ENCODE data around the gene DNAH8. TPM values are rescaled to one million over a fixed set of nuclear protein-coding genes. Genes with fewer than 3 reads are reported as not detected.

Gene DNAH8
- total RNA-seq, 1 donor from 2014 or later, result 14.6 TPM

DNA sequence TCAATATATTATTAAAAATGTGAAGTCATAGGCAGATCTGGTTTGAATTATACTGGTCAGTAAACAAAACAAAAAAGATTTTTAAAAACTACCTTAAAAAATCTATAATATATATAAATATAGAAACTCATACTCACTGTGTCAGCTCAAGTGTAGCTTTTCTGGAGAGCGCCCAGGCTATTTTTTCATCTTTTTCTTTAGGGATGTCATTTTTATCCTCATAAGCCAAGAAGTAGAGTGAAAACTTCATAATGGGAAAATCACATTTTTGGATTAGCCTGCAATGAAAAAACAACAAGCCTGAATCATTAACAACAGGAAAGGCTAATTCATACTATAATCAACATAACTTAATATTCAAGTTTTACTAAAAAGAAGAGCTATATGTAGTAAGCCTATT lies 30.9 kb upstream of the DNAH8 start:
- Histone ChIP-seq H3K36me3 (ENCODE audit: control insufficient read depth in 3 of 3, insufficient read depth in 3 of 3, low read length in 3 of 3) (peaks cover 0 to 18% (median 0%) of the 10 kb centered on the region in 3 donors), H3K27ac (ENCODE audit: low read depth, low read length) (no peak overlapping the region), H3K4me3 (ENCODE audit: low read length in 3 of 3) (no peak overlapping the region), H3K9ac (ENCODE audit: low read depth in 1 of 3, low read length in 3 of 3) (no peak overlapping the region), H3K9me3 (ENCODE audit: control insufficient read depth in 3 of 3, low read length in 3 of 3) (no peaks in the 10 kb centered on the region), H3K27me3 (ENCODE audit: control insufficient read depth in 3 of 3, insufficient read depth in 3 of 3, low read length in 3 of 3) (no peaks in the 10 kb centered on the region), H3K4me1 (ENCODE audit: control insufficient read depth in 3 of 3, insufficient read depth in 3 of 3, low read length in 3 of 3) (no peaks in the 10 kb centered on the region)

DNA sequence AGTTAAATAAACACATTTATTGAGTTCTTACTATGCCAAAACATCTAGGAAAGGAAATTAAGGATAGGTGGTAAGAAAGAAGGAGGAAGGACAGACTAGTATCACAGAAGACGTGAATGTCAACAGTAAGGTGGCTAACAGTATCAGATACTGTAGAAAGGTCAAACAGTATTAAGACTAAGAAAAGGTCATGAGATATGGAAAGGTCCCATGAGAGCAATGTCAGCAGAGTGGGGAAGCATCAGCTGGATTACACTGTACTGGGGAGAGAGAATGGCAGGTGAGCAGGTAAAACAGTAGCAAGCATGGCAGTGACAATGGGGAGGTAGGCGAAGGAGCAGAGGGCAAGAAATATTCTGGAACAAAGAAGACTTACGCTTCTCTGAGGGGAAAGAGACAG lies 30.2 kb upstream of the DNAH8 start:
- H3K4me1 ChIP-seq (ENCODE audit: control insufficient read depth in 3 of 3, insufficient read depth in 3 of 3, low read length in 3 of 3), result no peaks in the 10 kb centered on the region

GRCh38 chr6:38686270-38687042 lies 28.7 kb upstream of the DNAH8 start:
- no peaks in the 10 kb centered on the region for H3K4me1 ChIP-seq (ENCODE audit: control insufficient read depth in 3 of 3, insufficient read depth in 3 of 3, low read length in 3 of 3)
- no peak overlapping the region for H3K9ac ChIP-seq (ENCODE audit: low read depth in 1 of 3, low read length in 3 of 3)
- no peak overlapping the region for H3K4me3 ChIP-seq (ENCODE audit: low read length in 3 of 3)
- peaks cover 0 to 12% (median 0%) of the 10 kb centered on the region in 3 donors for H3K36me3 ChIP-seq (ENCODE audit: control insufficient read depth in 3 of 3, insufficient read depth in 3 of 3, low read length in 3 of 3)
- H3K9me3 ChIP-seq (ENCODE audit: control insufficient read depth in 3 of 3, low read length in 3 of 3), result no peaks in the 10 kb centered on the region
- H3K27ac ChIP-seq (ENCODE audit: low read depth, low read length), result no peak overlapping the region
- H3K27me3 ChIP-seq (ENCODE audit: control insufficient read depth in 3 of 3, insufficient read depth in 3 of 3, low read length in 3 of 3), result no peaks in the 10 kb centered on the region

More for the DNA sequence above, 30.2 kb upstream of the DNAH8 start:
- Histone ChIP-seq H3K9me3 (ENCODE audit: control insufficient read depth in 3 of 3, low read length in 3 of 3) (no peaks in the 10 kb centered on the region), H3K36me3 (ENCODE audit: control insufficient read depth in 3 of 3, insufficient read depth in 3 of 3, low read length in 3 of 3) (peaks cover 0 to 16% (median 0%) of the 10 kb centered on the region in 3 donors), H3K9ac (ENCODE audit: low read depth in 1 of 3, low read length in 3 of 3) (no peak overlapping the region), H3K4me3 (ENCODE audit: low read length in 3 of 3) (no peak overlapping the region), H3K27ac (ENCODE audit: low read depth, low read length) (no peak overlapping the region), H3K27me3 (ENCODE audit: control insufficient read depth in 3 of 3, insufficient read depth in 3 of 3, low read length in 3 of 3) (no peaks in the 10 kb centered on the region)

DNA sequence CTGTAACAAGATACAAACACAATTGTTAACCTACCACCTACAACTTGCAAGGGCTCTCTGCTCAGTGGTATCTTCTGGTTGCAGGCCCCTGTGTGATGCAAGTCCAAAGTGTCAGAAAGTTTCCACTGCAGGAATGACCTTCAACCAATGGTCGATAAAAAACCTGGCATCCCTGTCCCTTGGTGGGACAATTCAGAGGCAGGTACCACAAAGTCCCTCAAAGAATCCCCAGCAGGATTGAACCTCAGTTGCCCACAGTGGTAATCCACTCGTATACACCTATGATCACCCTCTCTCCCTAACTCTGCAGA lies 28.1 kb upstream of the DNAH8 start:
- Histone ChIP-seq H3K4me1 (ENCODE audit: control insufficient read depth in 3 of 3, insufficient read depth in 3 of 3, low read length in 3 of 3) (no peaks in the 10 kb centered on the region), H3K36me3 (ENCODE audit: control insufficient read depth in 3 of 3, insufficient read depth in 3 of 3, low read length in 3 of 3) (peaks cover 0 to 7% (median 0%) of the 10 kb centered on the region in 3 donors), H3K27ac (ENCODE audit: low read depth, low read length) (no peak overlapping the region)

DNA sequence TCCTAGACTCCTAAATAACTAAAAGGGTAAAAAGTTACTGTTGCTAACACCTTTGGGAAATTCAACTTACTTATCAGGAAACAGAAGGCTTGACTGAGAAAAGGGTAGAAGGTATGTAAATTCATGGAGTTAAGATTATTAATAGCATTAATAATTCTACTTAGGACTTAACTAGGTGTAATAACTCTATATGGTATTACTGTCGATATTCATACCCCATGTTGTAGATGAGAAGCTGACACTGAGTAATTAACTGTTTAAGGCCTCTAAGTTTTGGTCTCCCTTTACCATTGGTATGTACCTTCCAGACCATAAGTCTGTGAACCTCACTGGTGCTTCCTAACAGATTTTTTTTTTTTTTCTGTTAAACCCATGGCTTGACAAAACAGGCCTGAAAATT lies 27.6 kb upstream of the DNAH8 start:
- Histone ChIP-seq H3K9ac (ENCODE audit: low read depth in 1 of 3, low read length in 3 of 3) (no peak overlapping the region), H3K27me3 (ENCODE audit: control insufficient read depth in 3 of 3, insufficient read depth in 3 of 3, low read length in 3 of 3) (no peaks in the 10 kb centered on the region), H3K4me3 (ENCODE audit: low read length in 3 of 3) (no peak overlapping the region), H3K4me1 (ENCODE audit: control insufficient read depth in 3 of 3, insufficient read depth in 3 of 3, low read length in 3 of 3) (no peaks in the 10 kb centered on the region), H3K27ac (ENCODE audit: low read depth, low read length) (no peak overlapping the region), H3K36me3 (ENCODE audit: control insufficient read depth in 3 of 3, insufficient read depth in 3 of 3, low read length in 3 of 3) (peaks cover 0 to 4% (median 0%) of the 10 kb centered on the region in 3 donors), H3K9me3 (ENCODE audit: control insufficient read depth in 3 of 3, low read length in 3 of 3) (no peaks in the 10 kb centered on the region)

More for the DNA sequence above, 28.1 kb upstream of the DNAH8 start:
- Histone ChIP-seq H3K27me3 (ENCODE audit: control insufficient read depth in 3 of 3, insufficient read depth in 3 of 3, low read length in 3 of 3) (no peaks in the 10 kb centered on the region), H3K4me3 (ENCODE audit: low read length in 3 of 3) (no peak overlapping the region), H3K9me3 (ENCODE audit: control insufficient read depth in 3 of 3, low read length in 3 of 3) (no peaks in the 10 kb centered on the region), H3K9ac (ENCODE audit: low read depth in 1 of 3, low read length in 3 of 3) (no peak overlapping the region)

DNA sequence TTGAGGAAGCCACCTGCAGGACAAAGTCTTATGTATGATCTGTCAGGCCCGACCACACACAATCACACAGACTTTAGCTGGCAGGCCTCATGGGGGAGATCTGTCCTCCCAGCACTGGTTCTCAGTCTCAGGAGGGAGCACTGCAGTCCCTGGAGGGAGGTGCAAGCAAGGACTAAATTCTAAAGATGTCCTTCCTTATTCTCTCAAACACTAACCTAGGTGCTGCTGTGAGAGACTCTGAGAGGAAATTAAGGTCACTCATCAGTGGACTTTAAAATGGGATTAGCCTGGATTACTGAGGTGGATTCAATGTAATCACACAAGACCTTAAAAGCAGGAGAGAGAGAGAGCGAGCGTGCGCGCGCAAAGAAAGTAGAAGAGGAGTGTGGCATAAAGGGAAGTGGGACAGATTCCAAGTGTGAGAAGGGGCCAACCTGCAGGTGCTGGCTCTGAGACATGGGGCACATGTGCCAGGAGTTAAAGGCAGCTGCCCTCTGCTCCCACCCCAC lies 26.5 kb upstream of the DNAH8 start:
- Histone ChIP-seq H3K36me3 (ENCODE audit: control insufficient read depth in 3 of 3, insufficient read depth in 3 of 3, low read length in 3 of 3) (peaks cover 0 to 4% (median 0%) of the 10 kb centered on the region in 3 donors), H3K9ac (ENCODE audit: low read depth in 1 of 3, low read length in 3 of 3) (no peak overlapping the region), H3K27me3 (ENCODE audit: control insufficient read depth in 3 of 3, insufficient read depth in 3 of 3, low read length in 3 of 3) (no peaks in the 10 kb centered on the region), H3K27ac (ENCODE audit: low read depth, low read length) (no peak overlapping the region), H3K4me1 (ENCODE audit: control insufficient read depth in 3 of 3, insufficient read depth in 3 of 3, low read length in 3 of 3) (no peaks in the 10 kb centered on the region), H3K9me3 (ENCODE audit: control insufficient read depth in 3 of 3, low read length in 3 of 3) (no peaks in the 10 kb centered on the region), H3K4me3 (ENCODE audit: low read length in 3 of 3) (no peak overlapping the region)

DNA sequence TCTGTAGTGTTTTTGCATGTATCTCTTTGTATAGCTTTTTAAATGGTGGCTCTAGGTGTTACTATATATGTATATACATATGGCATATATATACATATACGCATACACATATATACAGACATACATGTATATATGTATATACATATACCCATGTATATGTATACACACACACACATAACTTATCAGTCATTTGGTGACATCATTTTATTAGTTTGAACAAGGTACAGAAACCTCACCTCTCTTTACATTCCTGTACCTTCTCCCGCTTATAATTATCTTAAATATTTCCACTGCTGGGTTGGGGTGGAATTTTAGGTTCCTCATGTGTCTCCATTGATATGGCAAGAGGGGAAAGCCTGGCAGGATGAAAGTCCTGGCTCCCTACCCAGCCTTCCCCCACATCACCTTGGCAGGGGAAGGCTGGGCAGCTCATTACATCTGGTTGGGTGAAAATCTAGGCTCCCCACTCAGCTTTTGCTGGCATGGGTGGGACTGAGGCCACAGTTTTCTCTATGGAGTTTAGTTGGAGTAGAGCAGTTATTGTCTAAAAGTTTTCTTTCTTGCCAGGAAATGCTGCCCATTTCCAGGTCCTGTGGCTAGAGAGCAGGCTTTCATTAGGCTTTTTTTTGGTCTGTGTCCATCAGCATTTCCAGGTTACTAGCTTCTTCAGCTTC lies 19.7 kb upstream of the DNAH8 start:
- H3K4me1 ChIP-seq (ENCODE audit: control insufficient read depth in 3 of 3, insufficient read depth in 3 of 3, low read length in 3 of 3), result no peaks in the 10 kb centered on the region
- H3K36me3 ChIP-seq (ENCODE audit: control insufficient read depth in 3 of 3, insufficient read depth in 3 of 3, low read length in 3 of 3), result peaks cover 0 to 2% (median 0%) of the 10 kb centered on the region in 3 donors
- no peak overlapping the region for H3K9ac ChIP-seq (ENCODE audit: low read depth in 1 of 3, low read length in 3 of 3)
- H3K9me3 ChIP-seq (ENCODE audit: control insufficient read depth in 3 of 3, low read length in 3 of 3), result no peaks in the 10 kb centered on the region
- no peak overlapping the region for H3K27ac ChIP-seq (ENCODE audit: low read depth, low read length)
- H3K4me3 ChIP-seq (ENCODE audit: low read length in 3 of 3), result no peak overlapping the region
- H3K27me3 ChIP-seq (ENCODE audit: control insufficient read depth in 3 of 3, insufficient read depth in 3 of 3, low read length in 3 of 3), result no peaks in the 10 kb centered on the region

DNA sequence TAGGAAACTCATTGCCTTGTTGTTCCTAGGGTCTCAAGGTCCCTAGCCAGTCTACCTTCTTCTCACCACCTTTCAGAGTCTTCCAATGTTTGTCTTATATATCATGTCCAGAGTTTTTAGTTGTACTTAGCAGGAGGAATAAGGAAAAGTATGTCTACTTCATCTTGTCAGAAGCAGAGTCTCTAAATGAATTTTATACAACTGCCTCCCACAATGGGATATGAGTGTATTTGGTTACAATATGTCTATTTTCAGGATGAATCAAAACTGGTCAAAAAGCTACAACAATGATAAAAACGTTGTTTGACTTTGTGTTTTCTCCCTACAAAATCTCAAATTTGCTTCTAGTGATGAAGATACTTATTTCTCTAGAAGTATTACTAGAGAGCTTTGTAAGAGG lies 19.2 kb upstream of the DNAH8 start:
- Histone ChIP-seq H3K27ac (ENCODE audit: low read depth, low read length) (no peak overlapping the region), H3K9me3 (ENCODE audit: control insufficient read depth in 3 of 3, low read length in 3 of 3) (no peaks in the 10 kb centered on the region), H3K9ac (ENCODE audit: low read depth in 1 of 3, low read length in 3 of 3) (no peak overlapping the region), H3K4me3 (ENCODE audit: low read length in 3 of 3) (no peak overlapping the region), H3K27me3 (ENCODE audit: control insufficient read depth in 3 of 3, insufficient read depth in 3 of 3, low read length in 3 of 3) (no peaks in the 10 kb centered on the region), H3K36me3 (ENCODE audit: control insufficient read depth in 3 of 3, insufficient read depth in 3 of 3, low read length in 3 of 3) (peaks cover 0 to 2% (median 0%) of the 10 kb centered on the region in 3 donors), H3K4me1 (ENCODE audit: control insufficient read depth in 3 of 3, insufficient read depth in 3 of 3, low read length in 3 of 3) (no peaks in the 10 kb centered on the region)

DNA sequence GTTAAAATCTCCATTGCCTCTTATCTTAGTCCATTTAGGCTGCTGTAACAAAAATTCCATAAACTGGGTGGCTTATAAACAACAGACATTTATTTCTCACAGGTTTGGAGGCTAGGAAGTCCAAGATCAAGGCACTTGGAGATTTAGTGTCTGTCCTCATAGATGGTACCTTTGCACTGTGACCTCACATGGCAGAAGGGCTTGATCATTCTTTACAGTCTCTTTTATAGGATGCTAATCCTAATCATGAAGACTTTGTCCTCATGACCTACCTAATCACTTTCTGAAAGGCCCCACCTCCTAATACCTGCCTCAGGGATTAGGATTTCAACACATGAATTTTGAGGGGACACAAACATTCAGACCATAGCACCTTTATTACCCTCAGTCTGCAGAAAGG lies 18.8 kb upstream of the DNAH8 start:
- H3K9ac ChIP-seq (ENCODE audit: low read depth in 1 of 3, low read length in 3 of 3), result no peak overlapping the region
- peaks cover 0 to 2% (median 0%) of the 10 kb centered on the region in 3 donors for H3K36me3 ChIP-seq (ENCODE audit: control insufficient read depth in 3 of 3, insufficient read depth in 3 of 3, low read length in 3 of 3)
- no peak overlapping the region for H3K4me3 ChIP-seq (ENCODE audit: low read length in 3 of 3)
- no peaks in the 10 kb centered on the region for H3K9me3 ChIP-seq (ENCODE audit: control insufficient read depth in 3 of 3, low read length in 3 of 3)
- no peak overlapping the region for H3K27ac ChIP-seq (ENCODE audit: low read depth, low read length)
- H3K4me1 ChIP-seq (ENCODE audit: control insufficient read depth in 3 of 3, insufficient read depth in 3 of 3, low read length in 3 of 3), result no peaks in the 10 kb centered on the region
- H3K27me3 ChIP-seq (ENCODE audit: control insufficient read depth in 3 of 3, insufficient read depth in 3 of 3, low read length in 3 of 3), result no peaks in the 10 kb centered on the region

GRCh38 chr6:38697846-38698245 lies 17.3 kb upstream of the DNAH8 start:
- Histone ChIP-seq H3K9ac (ENCODE audit: low read depth in 1 of 3, low read length in 3 of 3) (no peak overlapping the region), H3K4me1 (ENCODE audit: control insufficient read depth in 3 of 3, insufficient read depth in 3 of 3, low read length in 3 of 3) (peaks cover 5 to 7% (median 6%) of the 10 kb centered on the region in 3 donors), H3K9me3 (ENCODE audit: control insufficient read depth in 3 of 3, low read length in 3 of 3) (no peaks in the 10 kb centered on the region), H3K4me3 (ENCODE audit: low read length in 3 of 3) (no peak overlapping the region), H3K27ac (ENCODE audit: low read depth, low read length) (no peak overlapping the region), H3K27me3 (ENCODE audit: control insufficient read depth in 3 of 3, insufficient read depth in 3 of 3, low read length in 3 of 3) (no peaks in the 10 kb centered on the region), H3K36me3 (ENCODE audit: control insufficient read depth in 3 of 3, insufficient read depth in 3 of 3, low read length in 3 of 3) (peaks cover 0 to 2% (median 2%) of the 10 kb centered on the region in 3 donors)

All from skeletal muscle tissue (tissue), 4 donors.